Measurements from ENCODE around the gene PSMB9.
A peak's percentile ranks its signal among the peaks of the same experiment; 100 is the strongest.

PSMB9 gene

DNA sequence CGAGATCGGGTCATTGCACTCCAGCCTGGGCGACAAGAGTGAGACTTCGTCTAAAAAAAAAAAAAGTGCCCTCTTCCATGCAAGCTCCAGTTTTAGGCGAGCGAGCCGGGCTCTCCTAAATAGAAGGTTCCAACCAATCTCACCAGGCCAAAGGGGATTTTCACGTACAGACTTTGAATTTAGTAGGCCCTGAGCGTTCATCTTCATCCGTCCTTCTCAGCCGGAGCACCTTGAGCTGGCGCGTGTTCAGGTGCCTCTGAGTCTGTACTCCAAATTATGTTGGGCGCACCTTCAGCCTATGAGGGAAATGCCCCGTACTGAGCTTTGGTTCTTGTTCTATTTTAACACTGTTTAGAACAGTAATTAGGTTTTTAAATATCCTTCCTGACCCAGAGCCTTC lies 14.6 kb upstream of the PSMB9 start:
- no peak for DNase-seq (ENCODE audit: low read depth in 2 of 2)

DNA sequence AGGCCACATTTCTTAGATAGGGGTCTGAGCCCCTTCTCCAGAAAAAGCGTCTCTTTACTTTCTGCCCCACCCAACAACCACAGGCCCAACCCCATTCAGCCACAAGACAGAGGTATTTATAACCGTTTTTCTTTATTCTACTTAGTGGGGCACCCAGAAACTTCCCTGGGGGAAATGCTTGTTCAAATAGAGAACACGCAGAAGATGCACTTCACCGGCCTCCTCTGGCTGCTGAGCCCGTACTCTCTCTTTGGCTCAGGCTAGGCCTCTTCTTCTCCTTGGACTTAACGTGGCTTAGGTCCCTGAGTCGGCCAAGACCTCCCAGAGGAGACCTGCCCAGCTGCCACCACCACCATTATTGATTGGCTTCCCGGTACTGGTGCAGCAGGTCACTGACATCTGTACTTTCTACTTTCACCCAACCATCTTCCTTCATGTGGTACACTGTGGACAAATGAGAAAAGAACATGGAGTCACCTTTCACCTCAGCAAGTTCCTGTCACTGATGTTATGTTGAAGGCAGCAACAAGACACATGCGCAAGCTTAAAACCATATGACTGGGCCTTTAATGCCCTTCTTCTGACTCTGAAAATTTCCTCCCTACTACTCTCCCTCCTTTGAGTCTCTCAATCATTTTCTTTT lies 13.3 kb upstream of the PSMB9 start:
- DNase-seq (ENCODE audit: low read depth in 2 of 2), result no peak

- no peak for DNase-seq (ENCODE audit: low read depth in 2 of 2)
Measured at GRCh38 chr6:32842021-32842650, 11.9 kb upstream of the PSMB9 start.

- DNase-seq (ENCODE audit: low read depth in 2 of 2), result no peak
Measured at GRCh38 chr6:32842690-32843089, 11.3 kb upstream of the PSMB9 start.

GRCh38 chr6:32843331-32843978 lies 10.5 kb upstream of the PSMB9 start:
- no peak for DNase-seq (ENCODE audit: low read depth in 2 of 2)

DNA sequence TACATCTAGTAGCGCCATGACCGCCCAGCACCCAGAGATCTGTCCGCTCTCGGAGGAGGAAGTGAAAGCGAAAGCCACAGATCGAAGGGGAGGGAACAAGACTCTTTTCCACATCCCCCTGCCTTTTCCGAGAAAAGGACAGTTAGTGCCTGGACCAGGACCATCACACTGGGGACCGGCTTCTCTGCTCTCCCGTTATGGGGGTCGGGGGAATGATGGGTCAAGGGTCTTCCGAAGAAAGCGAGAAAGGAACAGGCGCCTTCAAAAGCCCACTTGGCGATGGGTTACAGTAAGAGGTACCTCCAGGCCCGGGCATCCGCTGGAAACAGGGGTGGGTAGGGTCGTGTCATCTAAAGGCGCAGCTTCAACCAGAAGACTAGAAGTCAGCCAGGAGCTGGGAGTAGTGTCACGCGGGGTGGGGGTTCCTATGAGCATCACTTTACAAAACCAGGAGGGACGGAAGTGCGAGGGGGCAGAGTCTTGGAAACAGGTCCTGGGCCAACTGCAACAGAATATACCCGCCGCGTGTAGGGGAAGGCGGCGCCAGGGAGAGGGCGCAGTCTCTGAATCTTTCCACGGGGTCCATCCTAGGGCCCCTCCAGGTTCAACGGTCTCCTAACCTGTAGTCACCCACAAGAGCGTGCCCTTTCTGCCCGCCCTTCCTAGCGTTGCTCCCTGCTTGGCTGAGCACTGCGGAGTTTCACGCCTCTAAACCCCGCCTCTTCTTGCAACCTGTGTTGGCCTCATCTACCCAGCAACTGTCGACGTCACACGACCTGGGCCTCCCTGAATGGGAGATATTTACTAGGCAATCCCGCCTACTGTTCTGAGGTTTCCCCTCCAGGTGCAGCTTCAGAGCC lies 9.8 kb upstream of the PSMB9 start, which contains the start of gene PSMB8:
TSS of gene PSMB8 (minus strand) at position 69 of the 860 bp plus-strand sequence. CDS start at position 18, 51 bp downstream.
- peak; percentile 96 for DNase-seq (ENCODE audit: low read depth in 2 of 2)

GRCh38 chr6:32844839-32845383 lies 9.1 kb upstream of the PSMB9 start:
- DNase-seq (ENCODE audit: low read depth in 2 of 2), result no peak

GRCh38 chr6:32845384-32845884 lies 8.6 kb upstream of the PSMB9 start:
- DNase-seq (ENCODE audit: low read depth in 2 of 2), result peak in 1 of 2 donors; percentile 40

- DNase-seq (ENCODE audit: low read depth in 2 of 2), result no peak
Measured at GRCh38 chr6:32847004-32847403, 7.0 kb upstream of the PSMB9 start.

DNA sequence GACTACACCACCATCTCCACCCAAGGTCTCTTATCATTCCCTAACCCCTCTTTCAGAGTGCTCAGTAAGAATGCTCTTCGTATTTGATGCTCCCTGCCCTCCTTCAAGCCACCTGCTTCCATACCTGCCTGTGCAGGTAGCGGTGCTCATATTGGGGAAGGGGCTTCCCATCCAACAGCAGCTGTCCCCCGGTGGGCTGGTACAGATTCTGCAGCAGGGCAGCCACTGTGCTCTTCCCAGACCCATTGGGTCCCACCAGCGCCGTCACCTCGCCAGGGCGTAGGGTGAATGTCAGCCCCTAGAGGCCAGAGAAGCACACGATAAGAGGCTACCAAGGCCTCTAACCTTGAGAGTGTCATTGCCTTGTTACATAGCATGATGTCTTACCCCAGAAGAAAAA lies 6.2 kb upstream of the PSMB9 start:
- no peak for DNase-seq (ENCODE audit: low read depth in 2 of 2)

DNA sequence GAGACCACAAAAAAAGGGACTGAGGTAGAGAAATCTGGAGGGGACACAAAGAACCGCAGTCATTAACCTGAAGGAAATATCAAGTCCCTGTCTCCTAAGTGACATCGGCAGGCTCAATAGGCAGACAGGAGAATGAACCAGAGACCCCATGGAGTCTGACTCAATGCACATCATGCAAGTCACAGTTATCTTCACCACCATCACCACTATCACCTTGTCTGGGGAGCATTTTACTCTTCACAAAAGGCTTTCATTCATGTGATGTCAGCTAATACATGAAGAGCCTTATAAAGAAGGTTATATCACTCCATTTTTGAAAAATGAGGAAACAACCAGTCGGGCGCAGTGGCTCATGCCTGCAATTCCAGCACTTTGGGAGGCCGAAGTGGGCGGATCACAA lies 4.9 kb upstream of the PSMB9 start:
- no peak for DNase-seq (ENCODE audit: low read depth in 2 of 2)

GRCh38 chr6:32851025-32851424 lies 3.0 kb upstream of the PSMB9 start:
- no peak for DNase-seq (ENCODE audit: low read depth in 2 of 2)

DNA sequence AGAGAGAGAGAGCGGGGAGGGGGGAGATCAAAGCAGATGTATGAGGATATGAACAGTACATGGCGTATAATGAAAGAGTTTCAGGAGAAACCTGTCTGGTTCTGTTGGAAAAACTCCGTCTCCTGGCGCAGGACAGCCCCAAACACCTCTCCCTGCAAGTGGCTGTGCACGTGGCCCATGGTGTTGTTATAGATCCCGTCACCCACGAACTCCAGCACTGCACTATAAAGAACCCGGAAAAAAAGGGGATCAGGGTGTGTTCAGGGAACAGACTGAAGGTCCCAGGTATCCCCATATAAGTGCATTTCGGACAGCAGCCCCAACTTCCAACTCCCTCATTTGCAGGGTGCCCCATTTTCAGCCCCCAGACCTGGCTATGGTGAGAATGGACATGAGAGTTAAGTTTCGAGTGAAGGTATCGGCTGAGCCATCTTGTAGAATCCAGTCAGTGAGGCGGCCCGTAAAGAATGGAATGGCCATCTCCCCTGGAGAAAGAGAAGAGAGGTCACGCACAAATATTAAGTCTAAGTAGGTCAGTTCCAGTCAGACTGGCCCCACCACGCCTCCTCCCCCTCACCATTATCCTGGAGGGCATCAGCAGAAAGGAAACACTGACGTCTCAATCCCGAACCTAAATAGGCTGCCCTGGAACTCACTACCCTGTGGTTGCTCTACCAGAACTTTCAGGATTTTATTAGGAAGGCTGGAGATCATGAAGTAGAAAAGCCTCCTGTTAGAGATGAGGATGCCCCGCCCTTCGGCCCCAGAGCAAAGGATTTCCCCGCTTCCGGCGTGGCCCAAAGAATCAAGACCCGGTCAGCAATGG lies 1.8 kb upstream of the PSMB9 start:
- DNase-seq (ENCODE audit: low read depth in 2 of 2), result no peak

GRCh38 chr6:32852844-32853540 lies 1.0 kb upstream of the PSMB9 start:
- DNase-seq (ENCODE audit: low read depth in 2 of 2), result peak; percentile 50 to 54

DNA sequence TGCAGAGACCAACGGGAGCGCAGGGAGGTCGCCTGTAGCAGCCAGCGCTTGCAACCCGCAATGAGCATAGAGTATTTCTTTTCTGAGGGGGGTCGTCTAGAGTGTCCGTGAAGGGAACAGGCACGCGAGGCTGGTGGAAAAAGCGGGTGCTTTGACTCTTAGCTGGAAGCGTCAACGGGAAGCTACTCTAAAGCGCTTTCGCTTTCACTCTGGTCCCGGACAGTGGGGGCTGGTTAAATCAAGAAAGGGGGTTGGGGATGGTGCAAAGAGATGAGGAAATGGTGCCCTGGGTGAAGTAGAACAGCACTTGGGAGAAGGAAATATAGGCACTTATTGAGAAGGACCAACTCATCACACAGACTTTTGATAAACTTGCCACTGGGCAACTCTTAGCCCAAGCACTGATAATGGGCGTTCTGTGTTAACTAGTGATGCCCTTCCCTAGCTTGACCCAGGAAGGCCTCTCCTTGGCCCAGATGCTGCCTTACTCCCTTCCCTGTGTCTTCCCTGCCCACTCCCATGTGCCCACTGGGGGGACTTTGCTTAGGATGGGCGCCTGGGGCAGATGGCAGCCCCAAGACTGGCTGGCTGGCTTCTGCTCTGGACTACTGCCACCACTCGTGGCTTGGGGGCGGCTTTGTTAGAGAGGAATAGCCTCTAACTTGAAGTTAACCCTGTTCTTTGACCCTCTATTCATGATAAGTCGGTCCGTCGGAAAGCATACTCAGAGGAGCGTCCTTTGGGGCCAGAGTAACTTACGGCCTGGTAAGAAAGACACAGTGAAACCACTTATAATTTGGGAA lies 585 bp downstream of the PSMB9 start:
- peak; percentile 42 to 44 for DNase-seq (ENCODE audit: low read depth in 2 of 2)

DNA sequence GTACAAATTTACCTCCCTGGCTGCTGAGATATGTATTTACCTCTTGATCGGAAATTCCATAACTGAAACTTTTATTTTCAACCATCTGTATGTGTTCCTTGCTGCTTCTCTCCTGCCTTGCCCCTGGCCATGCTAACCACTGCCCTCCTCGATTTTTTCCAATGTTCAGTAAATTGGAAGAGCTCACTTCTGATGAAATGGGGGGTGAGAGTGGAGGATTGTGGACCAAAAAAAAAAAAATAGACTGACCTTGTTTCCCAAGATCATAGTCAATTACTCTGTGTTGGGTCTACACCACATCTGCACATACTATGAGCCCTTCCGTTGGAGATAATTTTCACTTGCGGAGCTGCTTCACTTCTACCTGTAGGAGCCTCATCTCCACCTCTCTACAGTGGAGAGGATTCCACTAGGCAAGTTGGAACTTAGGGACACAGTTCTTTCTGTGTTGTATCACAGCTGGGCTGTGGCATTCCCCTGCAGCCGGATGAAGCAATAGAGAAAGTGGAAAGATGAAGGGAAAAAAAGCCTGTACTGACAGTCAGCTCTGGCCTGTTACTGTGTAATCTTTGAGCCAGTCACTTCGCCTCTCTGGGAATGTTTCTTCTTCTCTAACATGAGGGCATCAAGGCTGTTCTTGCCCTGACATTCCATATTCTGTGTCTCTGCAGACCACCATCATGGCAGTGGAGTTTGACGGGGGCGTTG lies 1.6 kb downstream of the PSMB9 start:
- DNase-seq (ENCODE audit: low read depth in 2 of 2), result no peak

DNA sequence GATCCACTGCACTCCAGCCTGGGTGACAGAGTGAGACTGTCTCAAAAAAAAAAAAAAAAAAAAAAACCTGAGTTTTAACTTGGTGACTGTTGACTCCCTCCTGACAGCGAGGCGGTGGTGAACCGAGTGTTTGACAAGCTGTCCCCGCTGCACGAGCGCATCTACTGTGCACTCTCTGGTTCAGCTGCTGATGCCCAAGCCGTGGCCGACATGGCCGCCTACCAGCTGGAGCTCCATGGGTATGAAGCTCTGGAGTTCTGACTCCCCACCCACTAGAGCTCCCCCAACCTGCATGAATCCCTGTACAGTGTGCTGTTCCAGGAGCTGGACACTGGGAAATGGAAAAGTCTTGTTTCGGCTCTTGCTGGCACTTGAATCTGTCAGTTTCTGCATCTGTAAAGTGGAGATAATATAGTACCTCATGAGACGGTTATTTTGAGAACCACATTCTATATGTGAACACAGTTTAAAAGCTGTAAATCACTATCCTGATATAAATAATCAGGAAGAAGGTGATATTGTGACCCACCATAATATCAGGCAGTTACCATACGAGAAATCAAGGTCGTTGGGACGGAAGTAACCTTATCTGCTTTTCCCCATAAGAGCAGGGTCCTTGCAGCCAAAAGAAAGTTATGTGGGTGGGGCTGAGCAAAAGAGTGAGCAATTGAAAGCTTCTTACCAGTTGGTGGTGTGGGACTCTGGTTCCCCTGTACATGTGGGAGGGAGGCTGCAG lies 3.3 kb downstream of the PSMB9 start:
- DNase-seq (ENCODE audit: low read depth in 2 of 2), result no peak

DNA sequence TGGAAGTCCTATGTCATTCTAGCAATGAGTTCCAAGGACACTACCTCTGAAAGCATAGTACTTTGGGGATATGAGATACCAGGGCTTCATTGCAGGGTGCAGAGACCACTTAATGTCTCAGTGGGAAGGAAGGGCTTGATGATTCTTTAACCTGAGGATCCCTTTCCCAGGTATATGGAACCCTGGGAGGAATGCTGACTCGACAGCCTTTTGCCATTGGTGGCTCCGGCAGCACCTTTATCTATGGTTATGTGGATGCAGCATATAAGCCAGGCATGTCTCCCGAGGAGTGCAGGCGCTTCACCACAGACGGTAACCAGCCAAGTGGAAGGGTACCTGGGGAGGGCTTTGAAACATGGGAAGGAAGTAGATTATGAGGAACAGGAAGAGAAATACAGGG lies 4.2 kb downstream of the PSMB9 start:
- no peak for DNase-seq (ENCODE audit: low read depth in 2 of 2)

Data from stimulated activated CD8-positive, alpha-beta memory T cell treated with anti-CD3 and anti-CD28 coated beads, Interleukin-15, amount 100 ng/mL, for 48 hours (primary cell).